ENCODE results near the gene INPP5B. TPM values are rescaled to one million over a fixed set of nuclear protein-coding genes. Genes with fewer than 3 reads are reported as not detected.

INPP5B gene
- total and polyA plus RNA-seq, 2 donors (not counting 1 experiment from before 2014, with no cell fraction given): 23.6 to 55.0 TPM

DNA sequence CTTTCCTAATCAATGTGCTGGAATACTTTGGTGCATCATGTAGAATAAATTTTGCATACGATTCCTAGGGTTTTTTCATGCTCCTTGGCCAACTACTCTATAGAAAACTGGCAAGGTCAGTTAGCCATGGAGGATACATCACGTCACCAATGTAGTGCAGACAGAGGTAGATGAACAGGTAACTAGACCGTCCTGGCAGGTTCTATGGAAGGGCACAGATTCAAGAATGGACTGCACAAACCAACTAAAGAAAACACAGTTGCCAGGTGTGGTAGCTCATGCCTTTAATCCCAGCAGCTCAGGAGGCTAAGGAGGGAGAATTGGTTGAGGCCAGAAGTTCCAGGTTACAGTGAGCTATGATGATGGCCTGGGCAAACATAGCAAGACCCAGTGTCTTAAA is 97.4 kb downstream of the INPP5B start:
- Histone ChIP-seq H3K9me3 (ENCODE audit: control insufficient read depth, insufficient read depth, low read depth, low read length) (no peaks in the 10 kb centered on the region), H3K27me3 (ENCODE audit: control insufficient read depth, insufficient read depth, low read length) (no peaks in the 10 kb centered on the region), H3K79me2 (ENCODE audit: control insufficient read depth, insufficient read depth, low read length) (peaks cover 58% of the 10 kb centered on the region), H4K20me1 (ENCODE audit: control insufficient read depth, extremely low read depth, insufficient read depth, low read length) (no peaks in the 10 kb centered on the region), H3K27ac (ENCODE audit: insufficient read depth, low read length) (no peak overlapping the region), H3K9ac (ENCODE audit: insufficient read depth, low read length) (no peak overlapping the region), H3K36me3 (ENCODE audit: control insufficient read depth, insufficient read depth, low read length) (no peaks in the 10 kb centered on the region), H3K4me3 (replicated peaks in 1 of 4; ENCODE audit: control extremely low read depth in 1 of 4, insufficient read depth in 1 of 4, low read depth in 3 of 4, low read length in 4 of 4) (no peak overlapping the region), H2AFZ (ENCODE audit: low read length) (no peak overlapping the region), H3K4me1 (ENCODE audit: control insufficient read depth, extremely low read depth, insufficient read depth, low read length) (no peaks in the 10 kb centered on the region), H3K4me2 (ENCODE audit: extremely low read depth, insufficient read depth, low read length) (no peak overlapping the region)
- no peak for DNase-seq (ENCODE audit: low read depth in 2 of 2)
- TF ChIP-seq EZH2 (IDR thresholded peaks at IDR 0.05; ENCODE audit: low read length, missing control alignments) (no peak), CTCF (conservative IDR thresholded peaks at IDR 0.05 in 1 of 2, IDR thresholded peaks at IDR 0.05 in 1 of 2; ENCODE audit: low read depth in 1 of 2, low read length in 2 of 2) (no peak)

- Histone ChIP-seq H3K4me1 (ENCODE audit: control insufficient read depth, extremely low read depth, insufficient read depth, low read length) (no peaks in the 10 kb centered on the region), H3K9me3 (ENCODE audit: control insufficient read depth, insufficient read depth, low read depth, low read length) (no peaks in the 10 kb centered on the region), H3K27me3 (ENCODE audit: control insufficient read depth, insufficient read depth, low read length) (no peaks in the 10 kb centered on the region), H3K79me2 (ENCODE audit: control insufficient read depth, insufficient read depth, low read length) (peaks cover 50% of the 10 kb centered on the region), H2AFZ (ENCODE audit: low read length) (no peak overlapping the region), H4K20me1 (ENCODE audit: control insufficient read depth, extremely low read depth, insufficient read depth, low read length) (no peaks in the 10 kb centered on the region), H3K4me3 (replicated peaks in 1 of 4; ENCODE audit: control extremely low read depth in 1 of 4, insufficient read depth in 1 of 4, low read depth in 3 of 4, low read length in 4 of 4) (no peak overlapping the region), H3K4me2 (ENCODE audit: extremely low read depth, insufficient read depth, low read length) (no peak overlapping the region), H3K27ac (ENCODE audit: insufficient read depth, low read length) (no peak overlapping the region), H3K36me3 (ENCODE audit: control insufficient read depth, insufficient read depth, low read length) (no peaks in the 10 kb centered on the region), H3K9ac (ENCODE audit: insufficient read depth, low read length) (no peak overlapping the region)
- no peak for DNase-seq (ENCODE audit: low read depth in 2 of 2)
- TF ChIP-seq CTCF (conservative IDR thresholded peaks at IDR 0.05 in 1 of 2, IDR thresholded peaks at IDR 0.05 in 1 of 2; ENCODE audit: low read depth in 1 of 2, low read length in 2 of 2): no peak
- no peak for TF ChIP-seq EZH2 (IDR thresholded peaks at IDR 0.05; ENCODE audit: low read length, missing control alignments)
These were observed 100.1 kb downstream of the INPP5B start for GRCh38 chr1:37846647-37847339.

DNA sequence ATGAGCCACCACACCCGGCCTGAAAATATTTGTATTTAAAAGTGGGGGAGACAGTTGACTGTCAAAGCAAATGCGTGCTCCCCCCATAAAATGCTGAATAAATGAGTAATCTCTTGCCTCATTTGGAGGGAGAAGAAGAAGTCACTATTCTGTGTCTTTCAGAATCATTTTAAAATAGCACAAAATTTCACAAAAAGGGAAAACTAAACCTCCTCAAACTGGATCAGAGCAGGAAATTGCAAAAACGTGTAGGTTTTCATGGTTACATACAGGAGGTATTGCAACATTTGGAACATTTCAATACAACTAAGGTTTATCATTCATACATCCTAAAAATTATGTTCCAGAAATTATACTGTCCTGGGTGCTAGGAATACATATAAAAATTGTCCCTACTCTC is 101.1 kb downstream of the INPP5B start:
- peaks cover 3% of the 10 kb centered on the region for H3K36me3 ChIP-seq (ENCODE audit: control insufficient read depth, insufficient read depth, low read length)
- H3K27me3 ChIP-seq (ENCODE audit: control insufficient read depth, insufficient read depth, low read length): no peaks in the 10 kb centered on the region
- TF ChIP-seq EZH2 (IDR thresholded peaks at IDR 0.05; ENCODE audit: low read length, missing control alignments) (no peak), CTCF (conservative IDR thresholded peaks at IDR 0.05 in 1 of 2, IDR thresholded peaks at IDR 0.05 in 1 of 2; ENCODE audit: low read depth in 1 of 2, low read length in 2 of 2) (no peak)
- H3K9ac ChIP-seq (ENCODE audit: insufficient read depth, low read length): no peak overlapping the region
- no peaks in the 10 kb centered on the region for H4K20me1 ChIP-seq (ENCODE audit: control insufficient read depth, extremely low read depth, insufficient read depth, low read length)
- no peak overlapping the region for H3K27ac ChIP-seq (ENCODE audit: insufficient read depth, low read length)
- no peaks in the 10 kb centered on the region for H3K9me3 ChIP-seq (ENCODE audit: control insufficient read depth, insufficient read depth, low read depth, low read length)
- no peak for DNase-seq (ENCODE audit: low read depth in 2 of 2)
- H3K79me2 ChIP-seq (ENCODE audit: control insufficient read depth, insufficient read depth, low read length): peaks cover 46% of the 10 kb centered on the region
- H3K4me1 ChIP-seq (ENCODE audit: control insufficient read depth, extremely low read depth, insufficient read depth, low read length): no peaks in the 10 kb centered on the region
- no peak overlapping the region for H2AFZ ChIP-seq (ENCODE audit: low read length)
- no peak overlapping the region for H3K4me2 ChIP-seq (ENCODE audit: extremely low read depth, insufficient read depth, low read length)
- H3K4me3 ChIP-seq (replicated peaks in 1 of 4; ENCODE audit: control extremely low read depth in 1 of 4, insufficient read depth in 1 of 4, low read depth in 3 of 4, low read length in 4 of 4): no peak overlapping the region
